A172 (cell line): ENCODE results near the gene KDELR1. TPM values are rescaled to one million over a fixed set of nuclear protein-coding genes. Genes with fewer than 3 reads are reported as not detected.

Source experiments
- DNase-seq: peaks from one replicate; pipeline ENCODE4 v3.0.0-alpha.2; 2015; ENCODE audit warnings: low spot score
- total RNA-seq: library from RNA; depleted of rRNA; stranded (reverse); fragments of >200 nt; shearing (Covaris generic); gene quantifications from 2 replicates; pipeline ENCODE4 v1.2.3, GENCODE V29; 2014; rRNA removed

The KDELR1 gene
- total RNA-seq: 64.2 and 71.5 TPM in 2 replicates

DNA sequence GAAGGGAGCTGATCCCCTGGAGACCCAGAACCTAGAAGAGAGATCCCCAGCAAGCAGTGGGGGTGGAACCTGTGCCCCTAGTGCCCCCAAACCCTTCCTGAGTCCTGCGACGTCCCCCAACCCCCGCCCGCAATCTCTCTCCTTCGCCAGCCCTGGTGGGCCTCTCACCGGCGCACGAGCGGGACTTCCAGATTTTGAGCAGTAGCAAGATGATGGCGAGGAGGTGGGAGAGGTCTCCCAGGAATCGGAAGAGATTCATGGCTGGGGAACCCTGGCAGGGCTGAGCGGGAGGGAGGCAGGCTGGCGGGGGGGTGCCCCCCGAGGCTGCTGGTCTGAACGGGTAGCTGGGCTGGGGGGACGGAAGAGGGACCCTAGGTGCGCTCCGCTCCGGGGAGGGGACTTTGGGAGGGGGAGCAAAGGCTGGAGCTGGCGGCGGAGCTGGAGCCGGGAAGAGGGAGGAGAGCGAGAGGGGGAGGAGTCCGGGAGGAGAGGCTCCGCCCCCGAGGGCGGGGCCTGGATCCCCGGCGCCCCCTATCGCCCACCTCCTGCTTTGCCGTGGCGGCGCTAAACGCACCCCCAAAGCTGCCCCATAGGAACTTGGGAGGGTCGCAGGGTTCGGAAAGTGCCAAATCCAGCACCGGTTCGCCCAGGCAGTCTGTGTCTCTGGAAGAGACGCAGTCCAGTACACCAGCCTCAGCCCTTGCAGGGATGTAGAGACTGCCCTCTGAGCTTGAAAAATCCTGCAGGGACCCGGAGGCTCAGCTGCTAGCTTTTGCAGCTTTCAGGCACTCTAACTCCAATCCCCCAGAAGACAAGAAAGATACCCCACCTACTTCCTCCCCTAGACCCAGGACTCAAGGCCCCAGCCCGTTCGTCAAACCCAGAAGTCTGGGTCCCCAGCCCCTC, at the start of gene KDELR1:
Gene KDELR1 (minus strand): TSS at position 452 of the 906 bp plus-strand sequence. CDS start 193 bp downstream, at position 259.
- DNase-seq: peak; percentile 37

DNA sequence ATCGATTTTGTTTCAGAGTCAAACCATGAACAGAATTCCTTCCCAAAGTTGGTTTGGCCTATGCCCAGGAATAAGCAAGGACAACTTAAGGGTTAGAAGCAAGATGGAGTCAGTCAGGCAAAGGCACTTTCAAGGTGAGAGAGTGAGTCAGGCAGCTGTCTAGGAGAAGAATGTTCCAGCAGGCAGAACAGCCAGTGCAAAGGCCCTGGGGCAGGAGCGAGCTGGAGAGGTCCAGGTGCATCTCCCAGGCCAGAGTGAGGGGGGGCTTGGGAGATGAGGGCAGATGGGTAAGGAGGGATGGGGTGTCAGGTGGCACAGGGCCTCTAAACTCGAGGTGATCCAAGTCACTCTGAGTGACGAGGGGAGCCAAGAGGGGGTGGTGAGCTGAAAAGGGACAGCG, 45.2 kb upstream of the KDELR1 start:
- DNase-seq: no peak

GRCh38 chr19:48433337-48433736, 42.0 kb upstream of the KDELR1 start:
- DNase-seq: no peak

GRCh38 chr19:48428670-48429069, 37.3 kb upstream of the KDELR1 start:
- DNase-seq: no peak

DNA sequence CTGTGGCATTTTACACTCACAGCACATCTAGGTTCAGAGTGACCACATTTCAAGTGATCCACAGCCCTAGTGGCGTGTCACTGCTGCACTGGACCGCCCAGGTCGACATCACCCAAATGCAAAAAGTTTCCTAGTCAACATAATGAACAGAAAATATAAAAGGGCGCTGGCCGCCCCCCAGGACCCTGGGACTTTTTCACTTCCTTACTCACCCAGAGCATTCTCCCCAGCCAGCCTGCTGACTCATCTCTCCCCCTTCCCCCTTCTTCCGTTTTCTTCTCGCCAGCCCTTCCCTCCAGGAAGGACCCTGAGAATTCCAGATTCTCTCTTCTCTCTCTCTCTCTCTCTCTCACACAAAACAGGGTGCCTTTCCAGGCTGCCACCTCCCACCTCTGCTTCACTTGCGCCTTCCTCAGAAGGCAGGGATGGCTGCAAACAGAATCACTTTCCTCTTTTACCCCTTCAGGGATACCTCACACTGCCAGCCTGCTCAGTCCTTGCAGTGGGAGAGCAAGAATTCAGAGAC, 33.4 kb upstream of the KDELR1 start:
- DNase-seq: peak; percentile 78

DNA sequence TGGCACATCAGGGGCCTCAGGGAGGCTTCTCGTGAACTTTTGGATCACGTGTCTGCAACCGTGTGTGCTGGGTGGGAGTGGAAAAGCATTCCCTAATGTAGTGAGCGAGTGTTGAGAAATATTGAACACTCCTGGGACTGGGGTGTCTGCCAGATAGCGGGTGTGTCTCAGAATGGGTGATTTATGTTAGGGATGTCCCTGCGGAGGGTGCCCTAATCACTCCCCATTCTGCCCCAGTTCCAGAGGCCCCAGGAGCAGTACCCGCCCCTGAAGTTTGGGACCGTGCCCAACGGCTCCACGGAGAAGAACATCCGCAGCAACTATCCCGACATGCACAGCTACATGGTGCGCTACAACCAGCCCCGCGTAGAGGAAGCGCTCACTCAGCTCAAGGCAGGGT, 30.2 kb upstream of the KDELR1 start:
- no peak for DNase-seq

- DNase-seq: peak; percentile 40
These were observed 28.0 kb upstream of the KDELR1 start for GRCh38 chr19:48419158-48419920.

- peak; percentile 69 for DNase-seq
These were observed 27.1 kb upstream of the KDELR1 start for GRCh38 chr19:48418317-48419064.

GRCh38 chr19:48417421-48417820, 26.1 kb upstream of the KDELR1 start:
- DNase-seq: no peak

- no peak for DNase-seq
These were observed 24.5 kb upstream of the KDELR1 start for GRCh38 chr19:48415806-48416221.

GRCh38 chr19:48415395-48415794, 24.0 kb upstream of the KDELR1 start:
- peak; percentile 37 for DNase-seq

- DNase-seq: peak; percentile 20
These were observed 22.7 kb upstream of the KDELR1 start for GRCh38 chr19:48413879-48414587.

DNA sequence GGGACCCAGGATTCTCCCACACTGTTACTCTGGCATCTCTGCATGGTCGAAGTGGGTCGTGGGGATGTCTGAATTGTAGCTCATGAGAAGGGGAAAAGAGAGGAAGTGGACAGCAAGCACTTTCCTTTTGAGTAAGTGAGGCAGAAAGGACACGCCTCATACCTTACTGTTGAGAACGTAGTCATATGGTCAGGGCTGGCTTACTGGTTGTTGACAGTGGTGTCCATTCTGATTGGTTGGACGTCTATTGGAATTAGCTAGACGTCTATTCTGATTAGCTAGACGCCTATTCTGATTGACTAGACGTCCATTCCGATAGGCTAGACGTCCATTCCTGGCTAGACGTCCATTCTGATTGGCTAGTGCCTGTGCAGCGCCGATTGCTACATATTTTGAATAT, 14.5 kb upstream of the KDELR1 start:
- peak; percentile 31 for DNase-seq

- no peak for DNase-seq
These were observed 13.8 kb upstream of the KDELR1 start for GRCh38 chr19:48405010-48405659.

- DNase-seq: peak; percentile 67
These were observed 12.3 kb upstream of the KDELR1 start for GRCh38 chr19:48403606-48404005.

- no peak for DNase-seq
These were observed 9.9 kb upstream of the KDELR1 start for GRCh38 chr19:48401287-48401686.

DNA sequence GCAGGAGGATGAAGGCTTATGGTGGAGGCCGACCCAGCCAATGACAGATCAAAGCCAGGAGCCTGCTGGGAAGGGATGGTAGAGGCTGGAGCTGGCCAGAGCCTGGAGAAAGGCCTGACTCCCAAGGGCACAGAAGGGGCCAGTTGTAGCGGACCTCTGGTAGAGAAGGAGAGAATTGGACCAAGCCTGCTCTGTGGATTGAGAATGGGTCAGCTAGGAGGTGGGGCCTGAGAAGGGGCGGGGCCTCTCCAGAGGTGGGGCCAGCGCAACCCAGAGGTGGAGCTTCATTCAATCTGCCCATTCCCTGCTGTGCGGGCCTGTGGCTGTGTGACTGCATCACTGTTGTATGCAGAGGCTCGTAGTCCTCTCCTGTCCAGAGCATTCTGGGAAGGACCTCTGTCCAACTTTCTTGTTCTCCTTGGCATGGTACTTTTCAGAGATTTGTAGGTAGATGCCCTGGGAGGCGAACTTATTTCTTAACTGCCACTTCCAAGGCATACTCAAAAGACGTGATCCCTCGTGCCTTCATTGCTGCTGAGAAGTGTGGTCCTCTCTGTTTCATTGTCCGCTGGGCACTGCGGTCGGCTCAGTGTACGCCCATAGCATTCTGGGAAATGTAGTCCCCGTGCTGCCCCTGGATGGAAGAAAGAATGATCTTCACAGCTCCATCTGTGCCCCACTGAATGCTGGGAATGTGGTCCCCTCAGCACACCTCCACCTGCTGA, 8.8 kb upstream of the KDELR1 start:
- DNase-seq: peak; percentile 55

DNA sequence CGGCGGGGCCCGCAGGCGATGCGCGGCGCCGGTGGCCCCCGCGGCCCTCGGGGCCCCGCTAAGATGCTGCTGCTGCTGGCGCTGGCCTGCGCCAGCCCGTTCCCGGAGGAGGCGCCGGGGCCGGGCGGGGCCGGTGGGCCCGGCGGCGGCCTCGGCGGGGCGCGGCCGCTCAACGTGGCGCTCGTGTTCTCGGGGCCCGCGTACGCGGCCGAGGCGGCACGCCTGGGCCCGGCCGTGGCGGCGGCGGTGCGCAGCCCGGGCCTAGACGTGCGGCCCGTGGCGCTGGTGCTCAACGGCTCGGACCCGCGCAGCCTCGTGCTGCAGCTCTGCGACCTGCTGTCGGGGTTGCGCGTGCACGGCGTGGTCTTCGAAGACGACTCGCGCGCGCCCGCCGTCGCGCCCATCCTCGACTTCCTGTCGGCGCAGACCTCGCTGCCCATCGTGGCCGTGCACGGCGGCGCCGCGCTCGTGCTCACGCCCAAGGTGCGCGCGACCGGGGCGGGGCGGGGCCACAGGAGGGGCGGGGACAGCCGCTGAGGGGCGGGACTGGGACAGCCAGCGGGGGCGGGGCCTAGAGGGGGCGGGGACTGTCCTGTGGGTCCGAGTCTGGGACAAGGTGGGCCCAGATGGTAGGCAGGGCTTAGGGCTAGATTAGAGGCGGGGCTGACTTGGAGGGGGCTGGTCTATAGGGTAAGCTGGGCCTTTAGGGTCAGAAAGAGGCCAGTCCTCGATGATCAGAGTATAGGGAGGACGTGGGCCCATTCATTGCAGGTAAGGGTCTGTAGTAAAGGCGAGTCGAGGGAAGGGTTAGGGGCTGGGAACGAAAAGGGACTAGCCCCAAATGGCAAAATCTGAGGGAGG, 7.3 kb upstream of the KDELR1 start:
- DNase-seq: no peak

DNA sequence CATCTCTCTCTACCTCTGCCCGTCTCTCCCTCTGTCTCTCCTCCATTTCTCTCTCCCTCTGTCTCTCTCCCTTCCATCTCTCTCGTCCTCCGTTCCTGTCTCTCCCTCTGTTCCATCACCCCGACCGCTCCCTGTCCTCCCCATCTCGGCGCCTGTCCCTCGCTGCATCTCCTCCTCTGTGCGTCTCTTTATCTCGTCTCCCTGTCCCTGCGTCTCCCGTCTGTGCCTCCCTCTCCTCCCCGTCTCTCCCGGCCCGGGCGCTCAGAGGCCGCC, 6.7 kb upstream of the KDELR1 start:
- no peak for DNase-seq
